Measurements from ENCODE around the gene TENM3.

Gene TENM3

DNA sequence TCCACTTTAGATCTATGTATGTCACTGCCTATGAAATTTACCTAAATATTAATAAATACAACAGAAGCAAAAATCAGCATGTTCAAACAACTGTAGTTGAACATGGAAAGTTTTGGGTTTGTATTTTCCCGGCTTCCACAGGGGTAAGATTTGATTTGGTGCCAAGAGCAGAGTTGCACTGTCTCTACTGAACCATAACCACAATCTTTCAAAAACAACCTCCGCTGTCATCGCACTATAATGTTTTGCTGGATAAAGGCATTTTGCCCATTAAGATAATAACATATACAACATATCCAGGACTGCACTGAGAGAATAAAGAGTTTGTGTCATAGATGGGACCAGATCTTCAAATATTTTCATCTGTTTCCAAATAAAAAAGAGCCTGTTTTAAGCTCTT, 94.9 kb downstream of the TENM3 start (continued):
- TF ChIP-seq, protein P1, sequence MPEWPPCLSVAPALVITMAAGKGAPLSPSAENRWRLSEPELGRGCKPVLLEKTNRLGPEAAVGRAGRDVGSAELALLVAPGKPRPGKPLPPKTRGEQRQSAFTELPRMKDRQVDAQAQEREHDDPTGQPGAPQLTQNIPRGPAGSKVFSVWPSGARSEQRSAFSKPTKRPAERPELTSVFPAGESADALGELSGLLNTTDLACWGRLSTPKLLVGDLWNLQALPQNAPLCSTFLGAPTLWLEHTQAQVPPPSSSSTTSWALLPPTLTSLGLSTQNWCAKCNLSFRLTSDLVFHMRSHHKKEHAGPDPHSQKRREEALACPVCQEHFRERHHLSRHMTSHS (tag by site-specific recombination; IDR thresholded peaks at IDR 0.05) = no peak
- no peak for TF ChIP-seq YY1 (tag by site-specific recombination; IDR thresholded peaks at IDR 0.05)
- TF ChIP-seq ZNF660 (tag by site-specific recombination; IDR thresholded peaks at IDR 0.05) = no peak

DNA sequence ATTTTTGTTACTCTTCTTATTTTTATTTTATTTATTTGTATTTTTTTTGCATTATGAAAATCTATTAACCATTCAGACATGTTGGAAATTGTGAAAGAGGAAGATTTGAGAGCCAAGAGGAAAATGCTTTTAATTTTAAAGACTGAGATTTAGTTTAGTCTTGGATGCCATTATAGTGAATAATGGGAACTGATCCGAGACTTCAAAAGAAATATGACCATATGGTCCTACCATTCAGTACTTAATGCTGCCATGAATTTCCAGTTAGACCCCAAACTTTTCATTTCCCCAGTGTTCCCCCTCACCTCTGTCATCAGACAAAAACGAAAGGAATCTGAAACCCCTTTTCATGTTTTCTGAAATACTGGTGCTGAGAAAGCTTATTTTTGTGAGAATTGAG, 95.5 kb downstream of the TENM3 start:
- H3K27ac ChIP-seq (ENCODE audit: extremely low read depth, low read depth, low read length) = no peak overlapping the region
- H3K4me1 ChIP-seq (ENCODE audit: control insufficient read depth, insufficient read depth, low read length) = peaks cover 15% of the 10 kb centered on the region
- no peak overlapping the region for H3K4me3 ChIP-seq (ENCODE audit: low read depth, low read length)
- CTCF ChIA-PET = interaction anchor here (0.6 kb wide), 1 partner anchor 228 kb away, joined by 3 read pairs; no protein-coding TSS in a partner anchor
- H3K36me3 ChIP-seq (ENCODE audit: control insufficient read depth in 2 of 2, insufficient read depth in 1 of 2, low read length in 2 of 2) = no peaks in the 10 kb centered on the region
- TF ChIP-seq ZNF214 (tag by site-specific recombination; IDR thresholded peaks at IDR 0.05; ENCODE audit: borderline replicate concordance) = no peak
- no peak for TF ChIP-seq ZBTB17 (tag by site-specific recombination; IDR thresholded peaks at IDR 0.05)
- TF ChIP-seq ZNF274 (IDR thresholded peaks at IDR 0.05; ENCODE audit: low read length) = no peak
- TF ChIP-seq ZNF274 (tag by site-specific recombination; IDR thresholded peaks at IDR 0.05; ENCODE audit: borderline replicate concordance) = no peak
- no peak for TF ChIP-seq ZBTB21 (tag by site-specific recombination; IDR thresholded peaks at IDR 0.05)
- TF ChIP-seq ZFP3 (tag by site-specific recombination; IDR thresholded peaks at IDR 0.05; ENCODE audit: low read depth) = no peak
- TF ChIP-seq ELK4 (IDR thresholded peaks at IDR 0.05; ENCODE audit: borderline replicate concordance, low read depth, low read length) = no peak
- no peak for TF ChIP-seq ZNF704 (tag by site-specific recombination; IDR thresholded peaks at IDR 0.05)
- TF ChIP-seq ZNF514 (tag by site-specific recombination; IDR thresholded peaks at IDR 0.05) = no peak
- no peak for TF ChIP-seq ZNF585B (tag by site-specific recombination; IDR thresholded peaks at IDR 0.05)
- TF ChIP-seq, protein P2, sequence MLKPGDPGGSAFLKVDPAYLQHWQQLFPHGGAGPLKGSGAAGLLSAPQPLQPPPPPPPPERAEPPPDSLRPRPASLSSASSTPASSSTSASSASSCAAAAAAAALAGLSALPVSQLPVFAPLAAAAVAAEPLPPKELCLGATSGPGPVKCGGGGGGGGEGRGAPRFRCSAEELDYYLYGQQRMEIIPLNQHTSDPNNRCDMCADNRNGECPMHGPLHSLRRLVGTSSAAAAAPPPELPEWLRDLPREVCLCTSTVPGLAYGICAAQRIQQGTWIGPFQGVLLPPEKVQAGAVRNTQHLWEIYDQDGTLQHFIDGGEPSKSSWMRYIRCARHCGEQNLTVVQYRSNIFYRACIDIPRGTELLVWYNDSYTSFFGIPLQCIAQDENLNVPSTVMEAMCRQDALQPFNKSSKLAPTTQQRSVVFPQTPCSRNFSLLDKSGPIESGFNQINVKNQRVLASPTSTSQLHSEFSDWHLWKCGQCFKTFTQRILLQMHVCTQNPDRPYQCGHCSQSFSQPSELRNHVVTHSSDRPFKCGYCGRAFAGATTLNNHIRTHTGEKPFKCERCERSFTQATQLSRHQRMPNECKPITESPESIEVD (tag by site-specific recombination; IDR thresholded peaks at IDR 0.05) = no peak
- no peak for TF ChIP-seq SP3 (tag by site-specific recombination; IDR thresholded peaks at IDR 0.05)
- TF ChIP-seq YY1 (tag by site-specific recombination; IDR thresholded peaks at IDR 0.05) = no peak
- TF ChIP-seq GLI4 (tag by site-specific recombination; IDR thresholded peaks at IDR 0.05) = no peak
- TF ChIP-seq FEZF1 (tag by site-specific recombination; IDR thresholded peaks at IDR 0.05) = no peak
- POLR2A ChIA-PET = no interaction called here
- no peaks in the 10 kb centered on the region for H3K9me3 ChIP-seq (ENCODE audit: control insufficient read depth, insufficient read depth, low read depth, low read length)

- Histone ChIP-seq H3K9me3 (ENCODE audit: control insufficient read depth, insufficient read depth, low read depth, low read length) (no peaks in the 10 kb centered on the region), H3K27ac (ENCODE audit: extremely low read depth, low read depth, low read length) (no peak overlapping the region), H3K4me3 (ENCODE audit: low read depth, low read length) (no peak overlapping the region), H3K4me1 (ENCODE audit: control insufficient read depth, insufficient read depth, low read length) (peaks cover 15% of the 10 kb centered on the region), H3K36me3 (ENCODE audit: control insufficient read depth in 2 of 2, insufficient read depth in 1 of 2, low read length in 2 of 2) (no peaks in the 10 kb centered on the region)
- ChIA-PET POLR2A (no interaction called here), CTCF (interaction anchor here (0.6 kb wide), 1 partner anchor 227 kb away, joined by 3 read pairs; no protein-coding TSS in a partner anchor)
- TF ChIP-seq ZNF202 (tag by site-specific recombination; IDR thresholded peaks at IDR 0.05; ENCODE audit: borderline replicate concordance) (no peak), ZNF335 (tag by site-specific recombination; conservative IDR thresholded peaks at IDR 0.05) (no peak), ZIC2 (tag by site-specific recombination; IDR thresholded peaks at IDR 0.05) (no peak), REPIN1 (tag by site-specific recombination; IDR thresholded peaks at IDR 0.05; ENCODE audit: low read depth) (no peak), MZF1 (tag by site-specific recombination; IDR thresholded peaks at IDR 0.05; ENCODE audit: borderline replicate concordance) (peak; percentile 58; the same call in 1 of the 2 replicates), IKZF3 (tag by site-specific recombination; IDR thresholded peaks at IDR 0.05) (no peak), ZFP69B (tag by site-specific recombination; IDR thresholded peaks at IDR 0.05) (peak; percentile 73), KLF8 (tag by site-specific recombination; IDR thresholded peaks at IDR 0.05) (peak; percentile 31; the same call in 1 of the 2 replicates), ZNF133 (tag by site-specific recombination; IDR thresholded peaks at IDR 0.05) (no peak), ZNF707 (tag by site-specific recombination; IDR thresholded peaks at IDR 0.05) (no peak), ZBTB8A (tag by site-specific recombination; IDR thresholded peaks at IDR 0.05) (no peak), ZNF155 (tag by site-specific recombination; IDR thresholded peaks at IDR 0.05) (no peak)
- TF ChIP-seq, protein P3, sequence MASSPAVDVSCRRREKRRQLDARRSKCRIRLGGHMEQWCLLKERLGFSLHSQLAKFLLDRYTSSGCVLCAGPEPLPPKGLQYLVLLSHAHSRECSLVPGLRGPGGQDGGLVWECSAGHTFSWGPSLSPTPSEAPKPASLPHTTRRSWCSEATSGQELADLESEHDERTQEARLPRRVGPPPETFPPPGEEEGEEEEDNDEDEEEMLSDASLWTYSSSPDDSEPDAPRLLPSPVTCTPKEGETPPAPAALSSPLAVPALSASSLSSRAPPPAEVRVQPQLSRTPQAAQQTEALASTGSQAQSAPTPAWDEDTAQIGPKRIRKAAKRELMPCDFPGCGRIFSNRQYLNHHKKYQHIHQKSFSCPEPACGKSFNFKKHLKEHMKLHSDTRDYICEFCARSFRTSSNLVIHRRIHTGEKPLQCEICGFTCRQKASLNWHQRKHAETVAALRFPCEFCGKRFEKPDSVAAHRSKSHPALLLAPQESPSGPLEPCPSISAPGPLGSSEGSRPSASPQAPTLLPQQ (tag by site-specific recombination; IDR thresholded peaks at IDR 0.05) = peak; percentile 62; the same call in 1 of the 2 replicates
These were observed 96.0 kb downstream of the TENM3 start for GRCh38 chr4:182339221-182339641.
